ENCODE results near the gene NCOR2. TPM values are rescaled to one million over a fixed set of nuclear protein-coding genes. Genes with fewer than 3 reads are reported as not detected.

The NCOR2 gene
- total and polyA plus RNA-seq, 10 of the 15 experiments (the other 5 are each of a cell fraction or from before 2014, with no cell fraction given), result 0.43 to 179 (median 14.9) TPM

GRCh38 chr12:124550123-124551089, 17.0 kb downstream of the NCOR2 start:
- H3K9ac ChIP-seq (ENCODE audit: control insufficient read depth, insufficient read depth, low read length), result peak overlapping the region; percentile 64; the same call in 1 of the 2 replicates
- peak; percentile 42; the same call in 1 of the 2 replicates for TF ChIP-seq CREB1 (IDR thresholded peaks at IDR 0.05; ENCODE audit: low read depth)
- no peak for TF ChIP-seq ZNF24 (IDR thresholded peaks at IDR 0.05)
- no peak for TF ChIP-seq MLLT1 (IDR thresholded peaks at IDR 0.05)
- TF ChIP-seq CREM (IDR thresholded peaks at IDR 0.05; ENCODE audit: low read depth), result peak; percentile 47; the same call in 1 of the 2 replicates
- no peak for TF ChIP-seq EED (IDR thresholded peaks at IDR 0.05; ENCODE audit: low read depth)
- peak overlapping the region; percentile 79 for H3K27ac ChIP-seq (ENCODE audit: control insufficient read depth, insufficient read depth)
- no peaks in the 10 kb centered on the region for H3K9me3 ChIP-seq (replicated peaks; ENCODE audit: control insufficient read depth, insufficient read depth, low read length)
- ATAC-seq, result no peak
- peak overlapping the region; percentile 67 for H3K4me2 ChIP-seq (ENCODE audit: control insufficient read depth, insufficient read depth)
- 47% methylated on average over 10 of the region's 11 CpGs for WGBS (ENCODE audit: insufficient coverage, insufficient replicate concordance, low lambda C conversion rate, missing lambda C conversion rate)
- no peak overlapping the region for H2AFZ ChIP-seq (ENCODE audit: control insufficient read depth, low read depth, low read length)
- H4K20me1 ChIP-seq (ENCODE audit: control insufficient read depth, insufficient read depth), result no peaks in the 10 kb centered on the region
- CTCF ChIA-PET, result interaction anchor here (0.6 to 1.0 kb wide), 6 partner anchors 13 to 514 kb away, joined by 3 read pairs; no protein-coding TSS in a partner anchor
- H3K4me1 ChIP-seq (ENCODE audit: control insufficient read depth, insufficient read depth, low read length), result peaks cover 86% of the 10 kb centered on the region
- intact Hi-C loops (cut with micrococcal nuclease; ENCODE audit: unreplicated experiment) (no loop called here), in situ Hi-C loops (cut with MboI) (no loop called here)
- no peak for FAIRE-seq
- no TSS peak for BruUV-seq (replicated peaks)
- POLR2A ChIA-PET, result interaction anchor here (1.0 to 4.0 kb wide), 6 partner anchors 9 to 56 kb away, joined by 3 to 31 read pairs (median 4); partner anchors contain the start of gene NCOR2
- RAD21 ChIA-PET (ENCODE audit: unreplicated experiment), result interaction anchor here (1.2 to 4.3 kb wide), 3 partner anchors 14 to 93 kb away, joined by 4 to 37 read pairs (median 4); no protein-coding TSS in a partner anchor
- no peaks in the 10 kb centered on the region for H3K27me3 ChIP-seq (replicated peaks in 1 of 2; ENCODE audit: control insufficient read depth in 2 of 2, insufficient read depth in 2 of 2, low read length in 1 of 2)
- DNase-seq (ENCODE audit: low read depth, low spot score), result no peak
- SMC1A ChIA-PET (ENCODE audit: uncharacterized antibody, unreplicated experiment), result interaction anchor here (0.7 to 6.3 kb wide), 7 partner anchors 13 to 212 kb away, joined by 3 to 48 read pairs (median 3); no protein-coding TSS in a partner anchor
- peaks cover 94% of the 10 kb centered on the region for H3K79me2 ChIP-seq (ENCODE audit: control insufficient read depth, insufficient read depth, low read length)
- H3K36me3 ChIP-seq (ENCODE audit: control insufficient read depth in 2 of 2, insufficient read depth in 2 of 2, low read length in 1 of 2), result peaks cover 7 to 8% of the 10 kb centered on the region in 2 experiments; a peak in 3 of 4 replicates
- no peak overlapping the region for H3K4me3 ChIP-seq
